HG02973 (cell line): ENCODE data around the gene CRADD.

Experiments
- ATAC-seq: cut with Tn5 transposase; IDR thresholded peaks from one replicate; pipeline ENCODE4 v1.9.1; 2021; ENCODE audit warnings: moderate library complexity; ENCODE audit not compliant: unreplicated experiment

Gene CRADD

DNA sequence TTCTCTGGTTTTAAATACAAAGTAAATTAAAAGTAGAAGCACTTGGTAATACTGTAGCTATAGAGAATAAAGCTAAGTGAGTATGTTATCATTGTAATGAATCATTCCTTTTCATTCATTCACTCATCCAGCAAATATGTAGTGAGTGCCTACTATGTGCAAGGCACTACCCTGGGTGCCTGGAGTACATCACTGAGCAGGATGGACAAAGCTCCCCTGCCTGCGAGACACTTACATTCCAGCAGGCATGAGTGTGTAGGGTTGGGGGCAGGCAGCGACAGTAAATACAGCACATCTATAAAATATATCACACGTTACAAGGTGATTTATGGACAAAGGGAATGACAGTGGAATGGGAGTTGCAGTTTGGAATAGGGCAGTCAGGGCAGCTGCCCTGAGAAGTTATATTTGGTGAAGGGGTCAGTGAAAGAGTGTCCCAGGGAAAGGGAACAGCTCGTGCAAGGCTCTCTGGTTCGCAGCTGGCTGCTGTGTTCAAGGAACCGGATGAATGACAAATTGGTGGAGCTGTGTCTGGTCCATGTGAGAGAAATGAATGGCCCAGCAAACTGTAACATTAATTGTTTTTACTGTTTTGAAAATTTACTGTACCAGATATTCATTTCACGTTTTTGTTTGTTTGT is 159.6 kb downstream of the CRADD start:
- ATAC-seq, result no peak

GRCh38 chr12:93838193-93838592 is 161.0 kb downstream of the CRADD start:
- ATAC-seq, result no peak

DNA sequence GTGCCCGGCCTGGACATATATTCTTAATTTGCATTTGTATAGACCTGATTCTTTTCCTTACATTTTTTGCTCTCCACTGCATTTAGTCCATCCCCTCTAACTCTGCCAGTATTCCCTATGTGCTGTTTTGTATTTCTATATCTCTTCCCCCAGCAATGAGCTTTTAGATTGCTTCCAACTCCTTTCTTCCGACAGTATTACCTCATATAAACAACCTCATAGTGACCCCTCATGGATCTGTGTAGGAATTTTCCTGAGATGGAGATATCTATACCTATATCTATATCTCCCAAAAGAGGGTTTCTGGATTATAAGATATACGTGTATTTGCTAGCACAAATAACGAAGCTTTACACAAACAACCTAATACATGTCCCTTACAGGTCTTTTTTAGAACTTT is 161.9 kb downstream of the CRADD start:
- no peak for ATAC-seq

GRCh38 chr12:93841671-93842070 is 164.5 kb downstream of the CRADD start:
- no peak for ATAC-seq

DNA sequence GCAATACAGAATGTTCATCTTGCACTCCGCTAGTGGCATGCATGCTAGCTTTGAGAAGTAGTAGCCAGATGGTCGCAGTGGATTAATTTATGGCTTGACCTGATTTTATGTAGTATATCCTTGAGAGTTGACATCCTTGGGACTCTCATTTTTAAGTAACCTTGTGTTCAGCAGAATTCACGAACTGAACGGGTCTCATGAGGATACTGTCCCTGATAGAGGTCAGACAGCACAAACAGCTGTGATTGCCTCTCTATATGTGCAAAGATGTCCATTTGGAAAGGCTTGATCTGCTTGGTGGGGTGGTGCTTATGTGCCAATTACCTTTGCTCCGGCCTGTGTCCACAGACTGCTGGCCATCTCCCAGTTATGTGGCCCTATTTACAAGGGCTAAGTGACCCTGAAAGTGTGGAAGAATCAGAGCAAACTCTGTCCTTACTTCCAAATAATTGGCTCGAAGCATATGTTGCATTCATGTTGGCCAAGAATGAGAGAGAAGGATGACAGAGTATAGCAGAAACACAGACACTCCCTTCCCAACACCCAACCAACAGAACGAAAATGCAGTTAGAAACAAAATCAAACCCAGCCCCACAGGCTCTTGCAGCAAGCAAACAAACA is 167.1 kb downstream of the CRADD start:
- no peak for ATAC-seq

- ATAC-seq, result no peak
These were observed 169.9 kb downstream of the CRADD start for GRCh38 chr12:93846936-93847516.

DNA sequence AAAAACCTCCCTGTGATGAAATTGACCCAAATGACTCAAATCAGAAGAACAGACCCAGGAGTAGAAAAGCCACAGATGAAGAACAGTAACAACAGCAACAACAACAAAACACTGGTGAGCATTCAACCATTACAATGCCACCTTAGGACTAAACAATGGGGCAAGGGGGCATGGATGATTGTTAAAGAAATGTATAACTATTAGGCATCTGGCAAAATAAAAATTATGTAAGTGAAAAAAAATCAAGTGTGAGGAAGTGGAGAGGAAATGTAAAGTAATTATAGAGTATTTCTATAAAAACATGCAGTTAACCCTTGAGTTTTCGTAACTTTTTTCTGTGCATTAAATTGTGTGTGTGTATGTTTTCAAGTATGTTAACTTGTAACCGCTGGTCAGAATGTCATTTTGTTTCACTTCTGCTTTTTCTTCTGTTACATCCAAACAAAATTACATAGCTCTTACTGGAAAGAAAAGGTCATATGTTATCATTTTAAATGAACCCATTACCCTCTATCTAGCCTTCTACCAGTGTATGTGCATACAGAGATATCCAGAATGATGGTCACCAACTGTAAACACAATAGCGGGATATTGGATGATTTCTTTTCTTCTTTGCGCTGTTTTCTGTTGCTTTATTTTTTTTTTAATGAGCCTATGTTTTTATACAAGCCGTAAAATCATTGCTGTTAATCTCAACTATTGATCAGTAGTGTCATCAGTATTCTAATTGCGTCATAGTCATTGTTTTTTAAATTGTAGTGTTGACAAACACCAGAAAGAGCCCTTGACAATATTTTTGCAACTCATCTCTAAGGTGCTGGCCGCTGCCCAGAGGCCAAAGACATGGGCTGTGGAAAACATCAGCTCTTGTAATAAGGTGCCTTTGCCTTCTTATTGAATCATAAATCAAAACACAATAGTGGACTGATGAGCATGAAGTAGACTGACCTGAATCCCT is 170.6 kb downstream of the CRADD start:
- peak; percentile 78 for ATAC-seq

DNA sequence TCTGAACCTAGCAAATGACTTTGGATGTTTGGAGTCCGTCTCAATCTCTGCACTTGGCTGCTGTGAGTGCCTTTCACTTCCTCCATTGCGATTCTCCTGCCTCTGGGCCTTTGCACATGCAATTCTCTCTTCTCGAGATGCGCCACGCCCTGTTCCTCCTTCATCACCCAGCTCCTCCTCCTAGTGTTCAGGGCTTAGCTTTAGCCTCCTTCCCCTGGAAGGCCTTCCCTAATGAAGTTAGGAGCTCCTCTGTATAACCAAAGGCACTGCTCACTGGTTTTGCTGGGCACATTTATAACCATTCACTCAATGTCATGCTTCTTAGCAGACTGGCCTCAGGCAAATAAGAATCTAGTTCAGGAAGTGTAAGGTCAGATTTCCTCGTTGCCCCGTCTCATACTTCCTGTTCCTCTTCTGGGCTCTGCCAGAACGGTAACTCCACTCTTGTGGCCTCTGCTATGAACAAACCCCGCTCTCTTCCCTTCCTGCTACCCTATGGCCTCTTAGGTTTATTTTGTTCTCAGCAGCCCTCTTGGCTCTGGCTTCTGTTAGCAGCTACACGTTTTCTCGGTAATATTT is 171.4 kb downstream of the CRADD start:
- no peak for ATAC-seq

DNA sequence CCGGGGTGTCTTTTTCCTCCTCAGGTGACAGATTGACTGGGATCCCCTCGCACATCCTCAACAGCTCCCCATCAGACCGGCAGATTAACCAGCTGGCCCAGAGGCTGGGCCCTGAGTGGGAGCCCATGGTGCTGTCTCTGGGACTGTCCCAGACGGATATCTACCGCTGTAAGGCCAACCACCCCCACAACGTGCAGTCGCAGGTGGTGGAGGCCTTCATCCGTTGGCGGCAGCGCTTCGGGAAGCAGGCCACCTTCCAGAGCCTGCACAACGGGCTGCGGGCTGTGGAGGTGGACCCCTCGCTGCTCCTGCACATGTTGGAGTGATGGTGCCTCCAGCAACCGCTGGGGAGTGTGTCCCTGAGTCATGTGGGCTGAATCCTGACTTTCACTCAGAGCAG is 172.8 kb downstream of the CRADD start:
- no peak for ATAC-seq

- ATAC-seq, result no peak
These were observed 173.5 kb downstream of the CRADD start for GRCh38 chr12:93850481-93851256.

DNA sequence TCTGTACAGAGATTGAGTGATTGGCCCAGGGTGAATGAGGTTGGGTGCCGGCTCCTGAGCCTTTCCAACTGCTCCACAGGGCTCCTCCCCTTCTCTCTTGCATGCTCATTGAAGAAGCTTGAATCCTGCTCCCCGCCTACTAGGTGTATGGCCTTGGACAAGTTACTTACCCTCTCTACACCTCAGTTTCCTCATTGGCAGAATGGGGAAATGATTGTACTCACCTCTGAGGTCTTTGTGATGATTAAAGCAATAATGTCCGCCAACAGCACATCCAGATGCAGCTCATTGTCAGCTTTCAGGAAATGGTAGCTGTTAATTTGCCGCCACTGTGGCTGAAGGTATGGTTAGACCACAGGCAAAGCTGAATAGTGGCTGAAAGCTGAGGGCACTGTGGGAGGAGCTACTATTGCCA is 174.1 kb downstream of the CRADD start:
- no peak for ATAC-seq

GRCh38 chr12:93852173-93852591 is 175.0 kb downstream of the CRADD start:
- no peak for ATAC-seq

GRCh38 chr12:93853698-93854478 is 176.7 kb downstream of the CRADD start:
- no peak for ATAC-seq

GRCh38 chr12:93855261-93855660 is 178.1 kb downstream of the CRADD start:
- no peak for ATAC-seq

DNA sequence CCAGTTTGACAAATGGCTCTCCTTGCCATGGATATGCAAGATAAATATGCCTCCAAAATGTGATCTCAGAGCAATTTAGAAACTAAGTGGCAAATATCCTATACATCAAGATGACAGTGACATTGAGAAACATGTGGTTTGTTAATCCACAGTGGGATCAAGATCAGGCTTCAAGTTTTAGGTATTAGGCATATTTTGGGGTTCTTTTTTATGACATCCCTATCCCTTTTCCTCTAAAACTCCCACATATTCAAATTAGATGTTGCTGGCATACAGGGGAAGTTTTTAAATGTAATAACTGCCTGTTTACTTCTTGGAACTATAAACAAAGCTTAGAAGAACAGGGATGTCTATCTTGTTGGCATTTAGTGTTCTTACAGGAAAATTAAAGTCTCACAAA is 179.4 kb downstream of the CRADD start:
- ATAC-seq, result no peak

DNA sequence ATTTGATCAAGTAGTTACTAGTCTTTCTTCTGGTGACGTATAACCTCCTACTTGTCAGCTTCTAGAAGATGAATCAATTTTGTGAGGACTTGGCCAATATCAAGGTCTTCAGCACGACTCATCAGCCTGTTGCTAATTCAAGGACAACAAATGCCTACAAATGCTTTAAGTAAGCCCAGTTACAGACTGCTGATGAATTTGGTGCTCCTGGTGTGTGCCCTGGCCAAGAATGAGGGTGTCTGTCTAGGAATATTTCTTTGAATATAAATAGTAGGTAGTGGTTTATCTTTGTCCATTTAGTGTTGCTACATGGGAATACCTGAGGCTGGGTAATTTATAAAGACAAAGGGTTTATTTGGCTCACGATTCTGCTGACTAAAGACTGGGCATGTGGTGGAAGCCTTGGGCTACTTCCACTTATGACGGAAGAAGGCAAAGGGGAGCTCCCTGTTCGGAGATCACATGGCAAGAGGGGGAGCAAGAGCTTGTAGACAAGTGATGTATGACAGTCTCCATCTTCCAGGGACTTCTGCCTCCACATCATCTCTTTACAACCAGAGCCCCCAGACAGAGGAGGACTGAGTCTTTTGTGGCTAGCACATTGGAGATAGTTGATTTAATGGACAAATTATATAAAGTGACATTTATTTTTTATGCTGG is 180.2 kb downstream of the CRADD start:
- ATAC-seq, result no peak

DNA sequence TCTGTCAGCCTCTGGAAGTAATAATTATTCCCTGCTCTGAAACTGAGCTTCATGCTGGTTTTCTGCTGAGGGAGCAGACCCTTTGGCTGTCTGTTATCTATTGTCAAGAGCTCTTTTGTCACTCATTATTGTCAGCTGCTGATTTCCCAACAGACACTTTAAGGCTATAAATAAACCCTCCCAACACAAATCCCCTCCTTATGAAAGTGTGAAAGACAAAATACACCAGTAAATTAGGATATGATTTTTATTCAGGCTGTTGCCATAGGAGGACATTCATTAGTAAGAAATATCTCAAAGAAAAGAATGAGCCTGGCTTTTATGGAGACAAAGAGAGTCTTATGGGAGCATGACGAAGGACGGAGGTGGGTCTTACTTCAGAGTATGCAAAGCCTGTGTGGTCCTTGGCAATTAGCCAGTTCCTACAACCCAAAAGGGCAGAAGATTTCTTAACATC is 180.8 kb downstream of the CRADD start:
- no peak for ATAC-seq

DNA sequence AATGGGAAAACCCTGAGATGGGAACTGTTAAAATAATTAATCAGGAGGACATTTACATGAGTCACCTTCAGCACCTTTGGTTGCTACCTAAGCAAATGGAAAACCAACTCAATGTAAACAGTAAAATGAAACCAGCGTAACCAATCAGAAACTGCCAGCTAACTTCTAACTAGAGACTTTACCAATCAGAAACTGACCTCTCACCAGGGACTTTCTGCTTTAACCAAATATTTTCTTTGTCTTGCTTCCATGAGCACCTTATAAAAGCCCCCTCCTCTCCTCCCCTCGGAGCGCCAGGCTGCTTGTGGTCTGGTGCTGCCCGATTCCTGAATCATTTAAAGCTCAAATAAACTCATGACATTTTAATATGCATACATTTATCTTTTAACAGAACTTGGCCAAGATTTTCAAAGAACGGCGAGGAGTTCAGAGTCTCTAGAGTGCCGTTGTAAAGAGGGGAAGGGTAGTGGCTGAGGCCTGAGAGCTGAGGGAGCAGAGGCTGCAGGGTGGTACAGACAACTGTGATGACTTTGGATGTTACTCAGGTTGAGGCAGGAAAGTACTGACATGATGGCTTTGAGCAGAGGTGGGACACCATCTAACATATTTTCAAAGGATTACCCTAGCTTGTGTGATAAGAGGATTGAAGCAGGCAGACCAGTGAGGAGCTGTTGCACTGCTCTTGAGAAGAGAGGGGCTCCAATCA is 183.6 kb downstream of the CRADD start:
- ATAC-seq, result no peak
